Stimulated activated naive CD8-positive, alpha-beta T cell treated with anti-CD3 and anti-CD28 coated beads, Interleukin-15, Interleukin-2, amounts not matched to agents 100 U/mL and 50 U/mL, for 24 hours (primary cell): Measurements from ENCODE around the gene SF3B2.
"Not testable (repeated sequence)": the region's sequence is repeated elsewhere in the genome, so short reads cannot be mapped to it uniquely, and the experiment has no call there.

Source experiments
- ATAC-seq: fragments of 150-1000 bp; cut with Tn5 transposase; one replicate; pipeline ENCODE4 v1.10.0; 2021
- DNase-seq: peaks from one replicate; pipeline ENCODE4 v3.0.0; 2021

SF3B2 gene

GRCh38 chr11:66015936-66016792, 36.0 kb upstream of the SF3B2 start:
- DNase-seq (no peak), ATAC-seq (no peak)

- ATAC-seq (no peak), DNase-seq (no peak)
Observed at GRCh38 chr11:66016793-66017177, 35.4 kb upstream of the SF3B2 start.

GRCh38 chr11:66017321-66017720, 34.8 kb upstream of the SF3B2 start:
- no peak for ATAC-seq
- no peak for DNase-seq

- no peak for DNase-seq
Observed at GRCh38 chr11:66020212-66020611, 32.0 kb upstream of the SF3B2 start.

GRCh38 chr11:66020618-66021357, 31.4 kb upstream of the SF3B2 start:
- DNase-seq (no peak), ATAC-seq (no peak)

More at GRCh38 chr11:66020212-66020611, 32.0 kb upstream of the SF3B2 start:
- ATAC-seq: no peak

- ATAC-seq (peak; percentile 81), DNase-seq (peak; percentile 90)
Observed at GRCh38 chr11:66022401-66023185, 29.6 kb upstream of the SF3B2 start.

- ATAC-seq, DNase-seq: not testable (repeated sequence)
Observed at GRCh38 chr11:66023186-66023440, 29.1 kb upstream of the SF3B2 start.

GRCh38 chr11:66026017-66026529, 26.1 kb upstream of the SF3B2 start, which contains the start of gene CATSPER1:
Gene CATSPER1 (minus strand): TSS chr11:66026479. CDS start chr11:66026379, 100 bp downstream.
- no peak for DNase-seq
- no peak for ATAC-seq

GRCh38 chr11:66032957-66033735, 19.0 kb upstream of the SF3B2 start:
- ATAC-seq (no peak), DNase-seq (no peak)

GRCh38 chr11:66035653-66036333, 16.4 kb upstream of the SF3B2 start:
- DNase-seq (no peak), ATAC-seq (no peak)

- ATAC-seq (no peak), DNase-seq (no peak)
Observed at GRCh38 chr11:66036334-66036710, 15.8 kb upstream of the SF3B2 start.

GRCh38 chr11:66037327-66037726, 14.8 kb upstream of the SF3B2 start:
- no peak for ATAC-seq
- DNase-seq: no peak

GRCh38 chr11:66039765-66040164, 12.4 kb upstream of the SF3B2 start:
- DNase-seq (no peak), ATAC-seq (no peak)

- DNase-seq (no peak), ATAC-seq (no peak)
Observed at GRCh38 chr11:66042227-66042995, 9.8 kb upstream of the SF3B2 start.

GRCh38 chr11:66042996-66043906, 8.9 kb upstream of the SF3B2 start:
- ATAC-seq (no peak), DNase-seq (no peak)

GRCh38 chr11:66044757-66045156, 7.4 kb upstream of the SF3B2 start:
- peak; percentile 62 for ATAC-seq
- DNase-seq: no peak

- peak; percentile 90 for DNase-seq
Observed at GRCh38 chr11:66045177-66045639, 7.0 kb upstream of the SF3B2 start.

GRCh38 chr11:66046901-66047300, 5.3 kb upstream of the SF3B2 start:
- no peak for DNase-seq
- ATAC-seq: no peak

More at GRCh38 chr11:66045177-66045639, 7.0 kb upstream of the SF3B2 start:
- ATAC-seq: peak; percentile 91
